ENCODE data around the gene ARG2. TPM values are rescaled to one million over a fixed set of nuclear protein-coding genes. Genes with fewer than 3 reads are reported as not detected.

Gene ARG2
- total and polyA plus RNA-seq, 9 of the 15 experiments (the other 6 are each of a cell fraction or from before 2014, with no cell fraction given), result 6.2 to 75.0 (median 17.8) TPM

DNA sequence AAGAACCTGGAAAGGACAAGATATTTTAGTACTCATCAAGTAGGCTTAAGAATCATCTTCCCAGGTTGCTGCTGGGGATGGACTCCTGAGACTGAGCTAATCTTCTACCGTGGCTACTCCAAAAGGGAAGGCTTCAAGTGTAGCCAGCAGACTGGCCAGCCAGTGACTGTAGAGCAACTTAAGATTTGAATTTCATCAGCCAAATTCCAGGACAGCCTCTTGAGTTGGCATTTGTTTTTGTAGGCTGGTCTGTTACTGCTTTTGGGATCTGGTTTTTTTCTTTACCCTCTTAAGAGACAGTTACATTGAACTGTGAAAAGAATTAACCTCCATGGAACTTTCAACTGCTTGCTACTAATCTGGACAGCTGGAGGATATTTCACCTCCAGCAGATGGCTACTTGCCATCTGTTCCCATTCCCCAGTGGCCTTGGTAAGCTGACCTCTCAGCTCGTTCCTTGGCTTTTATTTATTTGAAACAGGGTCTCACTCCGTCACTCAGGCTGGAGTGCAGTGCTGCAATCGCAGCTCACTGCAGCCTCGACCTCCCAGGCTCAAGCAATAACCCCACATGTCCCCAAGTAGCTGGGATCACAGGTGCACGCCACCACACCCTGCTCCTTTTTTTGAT is 34.0 kb downstream of the ARG2 start:
- H3K4me3 ChIP-seq, result no peak overlapping the region
- POLR2A ChIA-PET, result interaction anchor here (0.8 to 2.9 kb wide), 6 partner anchors 10 to 54 kb away, joined by 3 to 11 read pairs (median 3); partner anchors contain the start of genes PIGH and RDH11
- no peak for ATAC-seq
- H3K9me1 ChIP-seq (ENCODE audit: control insufficient read depth, insufficient read depth, low read length), result no peaks in the 10 kb centered on the region
- FAIRE-seq, result no peak
- H3K4me2 ChIP-seq (ENCODE audit: insufficient read depth, low read length), result no peak overlapping the region
- H3K36me3 ChIP-seq (ENCODE audit: control insufficient read depth, insufficient read depth, low read length), result peaks cover 79% of the 10 kb centered on the region
- TF ChIP-seq ARID1B (IDR thresholded peaks at IDR 0.05) (no peak), HEY1 (CRISPR knock-in tag; IDR thresholded peaks at IDR 0.05; ENCODE audit: borderline replicate concordance) (no peak), ZNF77 (CRISPR knock-in tag; IDR thresholded peaks at IDR 0.05) (no peak)
- no peaks in the 10 kb centered on the region for H3K27me3 ChIP-seq (ENCODE audit: control insufficient read depth in 2 of 2, insufficient read depth in 2 of 2, low read length in 2 of 2)
- BruUV-seq (replicated peaks), result no TSS peak
- DNase-seq (ENCODE audit: extremely low read depth in 1 of 4, low spot score in 3 of 4), result no peak
- CTCF ChIA-PET (ENCODE audit: low intra/inter-chr PET ratio), result no interaction called here
- intact Hi-C loops (cut with micrococcal nuclease) (no loop called here), in situ Hi-C loops (cut with MboI) (no loop called here)
- H3K9me3 ChIP-seq (replicated peaks; ENCODE audit: control insufficient read depth, insufficient read depth, low read depth, low read length), result no peaks in the 10 kb centered on the region
- no peak overlapping the region for H2AFZ ChIP-seq (ENCODE audit: low read depth, low read length)
- no peak overlapping the region for H3K9ac ChIP-seq (ENCODE audit: insufficient read depth in 1 of 2, low read depth in 2 of 2, low read length in 2 of 2)
- H4K20me1 ChIP-seq (replicated peaks; ENCODE audit: control insufficient read depth, insufficient read depth, low read length), result no peaks in the 10 kb centered on the region
- no peaks in the 10 kb centered on the region for H3K4me1 ChIP-seq (replicated peaks in 1 of 2; ENCODE audit: control insufficient read depth in 2 of 2, insufficient read depth in 2 of 2, low read length in 2 of 2)
- H3K79me2 ChIP-seq (ENCODE audit: control insufficient read depth, insufficient read depth, low read length), result no peaks in the 10 kb centered on the region
- H3K27ac ChIP-seq (ENCODE audit: extremely low read depth, low read depth, low read length), result no peak overlapping the region
- 90% methylated on average over 6 of the region's 6 CpGs for WGBS (ENCODE audit: insufficient coverage, low coverage, missing lambda C conversion rate)

DNA sequence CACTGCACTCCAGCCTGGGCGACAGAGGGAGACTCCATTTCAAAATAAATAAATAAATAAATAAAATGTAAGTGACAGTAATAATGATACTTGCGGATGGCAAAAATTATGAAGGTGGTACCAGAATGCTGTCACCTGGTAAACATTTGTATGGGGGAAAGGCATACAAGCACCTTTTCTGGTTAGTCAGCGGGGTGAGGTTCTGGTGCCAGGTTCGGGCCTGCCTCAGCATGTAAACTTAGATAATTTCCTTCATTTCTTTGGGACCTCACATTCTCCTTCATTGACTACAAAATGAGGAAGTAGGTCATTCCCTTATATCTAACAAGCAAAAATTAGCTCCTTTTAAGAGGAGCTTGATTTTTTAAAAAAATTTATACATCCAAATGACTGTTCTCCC is 43.9 kb downstream of the ARG2 start:
- POLR2A ChIA-PET, result interaction anchor here (0.7 to 2.6 kb wide), 11 partner anchors 9 to 151 kb away, joined by 3 to 11 read pairs (median 4); partner anchors contain the start of gene VTI1B
- CTCF ChIA-PET (ENCODE audit: low intra/inter-chr PET ratio), result interaction anchor here (0.6 kb wide), 1 partner anchor 30 kb away, joined by 5 read pairs; no protein-coding TSS in a partner anchor
- no peak for TF ChIP-seq NR2C1 (IDR thresholded peaks at IDR 0.05)
- TF ChIP-seq NR2C1 (tag; IDR thresholded peaks at IDR 0.05), result no peak
- no peak for TF ChIP-seq CREBBP (IDR thresholded peaks at IDR 0.05; ENCODE audit: low read depth, low read length)
- TF ChIP-seq SAFB2 (IDR thresholded peaks at IDR 0.05; ENCODE audit: borderline replicate concordance, low read depth, low read length, severe bottlenecking), result no peak
- TF ChIP-seq, protein P1, sequence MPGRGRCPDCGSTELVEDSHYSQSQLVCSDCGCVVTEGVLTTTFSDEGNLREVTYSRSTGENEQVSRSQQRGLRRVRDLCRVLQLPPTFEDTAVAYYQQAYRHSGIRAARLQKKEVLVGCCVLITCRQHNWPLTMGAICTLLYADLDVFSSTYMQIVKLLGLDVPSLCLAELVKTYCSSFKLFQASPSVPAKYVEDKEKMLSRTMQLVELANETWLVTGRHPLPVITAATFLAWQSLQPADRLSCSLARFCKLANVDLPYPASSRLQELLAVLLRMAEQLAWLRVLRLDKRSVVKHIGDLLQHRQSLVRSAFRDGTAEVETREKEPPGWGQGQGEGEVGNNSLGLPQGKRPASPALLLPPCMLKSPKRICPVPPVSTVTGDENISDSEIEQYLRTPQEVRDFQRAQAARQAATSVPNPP (IDR thresholded peaks at IDR 0.05; ENCODE audit: borderline replicate concordance, insufficient read depth, insufficient read length), result no peak
- TF ChIP-seq ZKSCAN1 (IDR thresholded peaks at IDR 0.05; ENCODE audit: low read depth, low read length), result no peak
- TF ChIP-seq IFI16 (CRISPR knock-in tag; IDR thresholded peaks at IDR 0.05), result no peak
- no peak for TF ChIP-seq FOSL1 (tag; conservative IDR thresholded peaks at IDR 0.05)
- TF ChIP-seq SREBF1 (IDR thresholded peaks at IDR 0.05; ENCODE audit: borderline replicate concordance, low read depth, low read length), result no peak
- TF ChIP-seq ZNF134 (CRISPR knock-in tag; conservative IDR thresholded peaks at IDR 0.05), result no peak
- TF ChIP-seq NFE2L1 (tag; IDR thresholded peaks at IDR 0.05; ENCODE audit: borderline replicate concordance, low read depth), result no peak
- TF ChIP-seq MEF2A (IDR thresholded peaks at IDR 0.05; ENCODE audit: control insufficient read depth, low read depth, low read length), result no peak

More for the DNA sequence above, 43.9 kb downstream of the ARG2 start:
- H3K9ac ChIP-seq (ENCODE audit: insufficient read depth in 1 of 2, low read depth in 2 of 2, low read length in 2 of 2), result no peak overlapping the region
- no peak overlapping the region for H3K27ac ChIP-seq (ENCODE audit: extremely low read depth, low read depth, low read length)
- WGBS (ENCODE audit: insufficient coverage, low coverage, missing lambda C conversion rate), result 94% methylated on average over 4 of the region's 4 CpGs
- in situ Hi-C loops (cut with MboI) (no loop called here), intact Hi-C loops (cut with micrococcal nuclease) (no loop called here)
- no peak for DNase-seq (ENCODE audit: extremely low read depth in 1 of 4, low spot score in 3 of 4)
- peaks cover 43% of the 10 kb centered on the region for H3K79me2 ChIP-seq (ENCODE audit: control insufficient read depth, insufficient read depth, low read length)
- no TSS peak for BruUV-seq (replicated peaks)
- no peaks in the 10 kb centered on the region for H4K20me1 ChIP-seq (replicated peaks; ENCODE audit: control insufficient read depth, insufficient read depth, low read length)
- no peak for FAIRE-seq
- H3K36me3 ChIP-seq (ENCODE audit: control insufficient read depth, insufficient read depth, low read length), result peaks cover 16% of the 10 kb centered on the region; the same call in 1 of the 3 replicates
- H2AFZ ChIP-seq (ENCODE audit: low read depth, low read length), result no peak overlapping the region
- H3K9me3 ChIP-seq (replicated peaks; ENCODE audit: control insufficient read depth, insufficient read depth, low read depth, low read length), result no peaks in the 10 kb centered on the region
- H3K4me1 ChIP-seq (replicated peaks in 1 of 2; ENCODE audit: control insufficient read depth in 2 of 2, insufficient read depth in 2 of 2, low read length in 2 of 2), result peaks cover 0 to 5% of the 10 kb centered on the region in 2 experiments; a peak in 3 of 5 replicates
- no peaks in the 10 kb centered on the region for H3K9me1 ChIP-seq (ENCODE audit: control insufficient read depth, insufficient read depth, low read length)
- no peak overlapping the region for H3K4me3 ChIP-seq
- no peak for ATAC-seq
- H3K27me3 ChIP-seq (ENCODE audit: control insufficient read depth in 2 of 2, insufficient read depth in 2 of 2, low read length in 2 of 2), result no peaks in the 10 kb centered on the region
- no peak overlapping the region for H3K4me2 ChIP-seq (ENCODE audit: insufficient read depth, low read length)
